ENCODE measurements around the gene EOGT. TPM values are rescaled to one million over a fixed set of nuclear protein-coding genes. Genes with fewer than 3 reads are reported as not detected.

Gene EOGT
- total RNA-seq, 1 donor from 2014 or later, result 12.6 TPM

GRCh38 chr3:68963891-68964290 is 49.6 kb downstream of the EOGT start:
- intact Hi-C loops (cut with micrococcal nuclease), result no loop called here
- Mint-ChIP-seq H3K4me3 (no peak overlapping the region), H3K36me3 (ENCODE audit: low read depth) (no peaks in the 10 kb centered on the region), H3K27ac (no peak overlapping the region), H3K9me3 (no peaks in the 10 kb centered on the region), H3K27me3 (peaks cover 26% of the 10 kb centered on the region), H3K4me1 (no peaks in the 10 kb centered on the region)
- no peak for DNase-seq

- no peaks in the 10 kb centered on the region for H3K36me3 Mint-ChIP-seq (ENCODE audit: low read depth)
- H3K9me3 Mint-ChIP-seq, result no peaks in the 10 kb centered on the region
- H3K27me3 Mint-ChIP-seq, result peaks cover 25% of the 10 kb centered on the region
- H3K4me3 Mint-ChIP-seq, result no peak overlapping the region
- H3K27ac Mint-ChIP-seq, result no peak overlapping the region
- H3K4me1 Mint-ChIP-seq, result no peaks in the 10 kb centered on the region
- DNase-seq, result no peak
- intact Hi-C loops (cut with micrococcal nuclease), result no loop called here
Observed at GRCh38 chr3:68963376-68963775, 50.1 kb downstream of the EOGT start.

DNA sequence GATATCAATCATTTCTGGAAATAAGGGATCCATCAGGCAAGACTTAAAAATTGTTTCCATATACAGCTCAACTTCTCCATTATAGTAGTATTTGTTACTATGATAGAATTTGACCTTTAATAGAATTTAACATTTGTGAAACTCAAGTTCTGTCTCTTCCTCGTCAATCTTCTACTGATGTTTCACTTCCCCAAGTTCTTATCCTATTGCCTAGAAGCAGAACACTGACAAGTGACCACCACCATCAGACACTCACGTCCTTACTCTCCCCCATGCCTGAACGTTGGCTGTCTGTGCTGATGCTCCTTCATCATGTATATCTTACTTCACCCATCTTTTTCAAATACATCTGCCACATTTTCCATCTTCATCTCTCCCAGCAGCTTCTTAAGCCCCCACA is 54.6 kb downstream of the EOGT start:
- no peak for DNase-seq
- Mint-ChIP-seq H3K4me1 (no peaks in the 10 kb centered on the region), H3K9me3 (peaks cover 7% of the 10 kb centered on the region), H3K4me3 (no peak overlapping the region), H3K27me3 (peaks cover 37% of the 10 kb centered on the region), H3K36me3 (ENCODE audit: low read depth) (no peaks in the 10 kb centered on the region), H3K27ac (no peak overlapping the region)
- intact Hi-C loops (cut with micrococcal nuclease), result no loop called here

DNA sequence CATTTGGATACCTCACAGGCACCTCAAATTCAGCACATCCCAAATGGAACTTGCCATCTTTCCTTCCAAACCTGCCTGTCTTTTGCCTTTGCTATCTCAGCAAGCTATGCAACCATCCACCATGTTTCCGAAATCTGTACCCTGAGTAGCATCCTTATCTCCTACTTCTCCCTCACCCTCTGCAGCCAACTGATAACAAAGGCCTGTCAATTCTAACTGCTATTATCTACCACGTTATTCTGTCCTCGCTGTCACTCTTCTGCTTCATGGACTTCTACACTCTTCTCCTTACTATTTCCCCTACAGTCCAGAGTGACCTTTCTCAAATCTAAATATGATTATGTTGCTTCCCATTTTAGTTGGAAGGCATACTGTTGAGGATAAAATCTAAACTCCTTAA is 55.6 kb downstream of the EOGT start:
- DNase-seq, result no peak
- intact Hi-C loops (cut with micrococcal nuclease), result no loop called here
- Mint-ChIP-seq H3K9me3 (peaks cover 7% of the 10 kb centered on the region), H3K27me3 (peaks cover 38% of the 10 kb centered on the region), H3K4me3 (no peak overlapping the region), H3K4me1 (no peaks in the 10 kb centered on the region), H3K36me3 (ENCODE audit: low read depth) (no peaks in the 10 kb centered on the region), H3K27ac (no peak overlapping the region)

DNA sequence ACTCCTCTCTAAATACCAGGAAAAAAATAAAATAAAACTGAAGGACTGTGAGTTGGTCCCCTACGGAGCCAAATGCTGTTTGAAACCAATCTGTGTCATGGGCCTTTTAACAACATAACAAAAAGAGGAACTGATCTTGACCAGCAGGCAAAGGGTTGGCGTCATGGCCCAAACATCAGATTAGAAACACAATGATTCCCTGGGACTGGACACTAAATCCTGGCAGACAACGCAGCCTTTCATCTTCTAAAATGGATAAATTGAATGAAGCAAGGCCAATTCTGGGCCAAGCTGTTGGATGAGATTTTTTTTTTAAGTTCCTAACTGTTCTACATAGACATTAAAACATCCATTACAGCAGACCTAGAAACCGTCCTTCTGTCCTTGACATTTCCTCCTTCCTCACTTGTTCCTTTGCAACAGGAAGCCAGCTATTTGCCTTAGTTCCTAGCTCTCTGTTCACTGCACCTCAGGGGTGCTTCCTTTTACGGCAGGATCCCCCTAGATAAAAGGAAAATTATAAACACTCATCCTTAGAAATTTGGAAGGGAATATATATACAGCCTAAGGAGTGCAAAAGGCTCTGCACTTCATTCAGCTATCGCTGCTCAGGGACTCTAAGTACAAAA is 59.6 kb downstream of the EOGT start:
- intact Hi-C loops (cut with micrococcal nuclease), result no loop called here
- Mint-ChIP-seq H3K4me1 (no peaks in the 10 kb centered on the region), H3K27ac (no peak overlapping the region), H3K27me3 (peaks cover 33% of the 10 kb centered on the region), H3K4me3 (no peak overlapping the region), H3K9me3 (peaks cover 7% of the 10 kb centered on the region), H3K36me3 (ENCODE audit: low read depth) (no peaks in the 10 kb centered on the region)
- DNase-seq, result no peak

DNA sequence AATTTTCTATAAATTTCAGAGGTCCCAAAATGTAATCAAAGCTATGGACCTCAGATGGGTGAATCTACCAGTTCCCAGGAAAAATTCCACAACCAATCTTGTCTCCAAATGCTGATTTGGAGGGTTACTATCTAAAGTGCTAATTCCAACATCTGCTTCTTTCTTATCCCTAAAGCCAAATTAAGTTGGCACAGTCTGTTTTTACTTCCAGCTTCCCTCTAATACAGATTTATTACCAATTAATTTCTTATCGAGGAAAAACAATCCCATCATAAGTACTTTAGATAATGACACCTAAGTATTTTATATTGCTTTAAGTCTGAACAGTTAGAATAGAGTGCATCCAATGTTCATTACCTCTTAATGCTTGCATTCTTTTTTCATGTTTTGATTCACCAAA is 68.3 kb downstream of the EOGT start:
- H3K4me1 Mint-ChIP-seq, result no peaks in the 10 kb centered on the region
- H3K4me3 Mint-ChIP-seq, result no peak overlapping the region
- intact Hi-C loops (cut with micrococcal nuclease), result no loop called here
- peaks cover 14% of the 10 kb centered on the region for H3K27me3 Mint-ChIP-seq
- H3K9me3 Mint-ChIP-seq, result no peaks in the 10 kb centered on the region
- no peak overlapping the region for H3K27ac Mint-ChIP-seq
- H3K36me3 Mint-ChIP-seq (ENCODE audit: low read depth), result no peaks in the 10 kb centered on the region
- DNase-seq, result no peak

DNA sequence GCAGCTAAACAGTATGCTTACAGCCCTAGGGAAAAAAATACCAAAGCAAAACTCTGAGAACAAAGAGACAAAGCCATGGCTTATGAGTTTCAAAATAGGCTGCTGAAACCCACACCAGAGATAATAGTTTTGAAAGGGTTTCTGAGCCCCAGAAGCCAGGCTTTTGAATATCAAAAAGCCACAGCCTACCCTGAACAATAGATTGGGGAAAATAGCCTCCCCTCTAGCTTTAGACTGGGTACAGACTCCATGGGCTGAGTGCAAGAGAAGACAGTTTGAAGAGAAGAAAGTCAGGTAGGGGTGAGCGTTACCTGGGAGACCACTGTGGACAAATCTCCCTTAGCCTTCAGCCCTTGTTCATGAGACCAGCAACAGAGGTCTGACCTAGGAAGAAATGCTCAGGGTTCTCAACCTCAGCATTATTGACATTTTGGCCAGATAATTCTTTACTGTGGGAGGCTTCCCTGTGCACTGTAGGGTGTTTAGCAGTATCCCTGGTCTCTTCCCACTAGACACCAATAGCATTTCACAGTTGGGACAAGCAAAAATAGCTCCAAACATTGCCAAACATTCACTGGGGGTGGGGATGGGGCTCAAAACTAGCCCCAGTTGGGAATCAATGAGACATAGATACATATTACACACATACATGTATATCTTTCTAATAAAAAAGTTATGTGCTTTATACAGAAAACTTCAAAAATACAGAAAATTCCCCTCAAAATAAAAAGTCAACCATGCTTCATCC is 69.6 kb downstream of the EOGT start:
- intact Hi-C loops (cut with micrococcal nuclease), result no loop called here
- Mint-ChIP-seq H3K27me3 (peaks cover 17% of the 10 kb centered on the region), H3K9me3 (no peaks in the 10 kb centered on the region), H3K27ac (no peak overlapping the region), H3K4me1 (no peaks in the 10 kb centered on the region), H3K4me3 (no peak overlapping the region), H3K36me3 (ENCODE audit: low read depth) (no peaks in the 10 kb centered on the region)
- no peak for DNase-seq

DNA sequence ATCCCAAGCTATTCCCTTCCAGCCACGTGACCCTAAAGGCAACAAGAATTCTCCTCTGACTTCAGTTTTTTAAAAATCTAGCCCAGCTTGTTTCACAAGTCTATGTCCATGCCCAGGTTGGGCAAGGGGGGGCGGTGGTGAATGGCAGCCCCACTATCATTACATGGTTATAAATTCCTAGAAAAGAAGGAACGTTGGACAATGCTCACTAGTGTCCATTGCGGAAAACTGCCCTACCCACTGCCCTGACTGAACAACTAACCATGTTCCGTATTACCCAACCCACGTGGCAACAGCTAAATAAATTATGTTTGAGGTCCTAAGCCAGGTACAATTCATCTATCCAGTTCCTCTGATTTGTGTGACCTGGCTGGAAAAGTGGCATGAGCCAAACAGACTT is 72.4 kb downstream of the EOGT start:
- intact Hi-C loops (cut with micrococcal nuclease), result no loop called here
- no peaks in the 10 kb centered on the region for H3K9me3 Mint-ChIP-seq

GRCh38 chr3:68936856-68937255 is 76.6 kb downstream of the EOGT start:
- Mint-ChIP-seq H3K27ac (no peak overlapping the region), H3K27me3 (peaks cover 38% of the 10 kb centered on the region), H3K4me3 (no peak overlapping the region), H3K4me1 (peaks cover 6% of the 10 kb centered on the region), H3K36me3 (ENCODE audit: low read depth) (no peaks in the 10 kb centered on the region), H3K9me3 (no peaks in the 10 kb centered on the region)
- DNase-seq, result no peak
- intact Hi-C loops (cut with micrococcal nuclease), result no loop called here

More for the DNA sequence above, 72.4 kb downstream of the EOGT start:
- H3K4me3 Mint-ChIP-seq, result no peak overlapping the region
- DNase-seq, result no peak
- H3K4me1 Mint-ChIP-seq, result peaks cover 6% of the 10 kb centered on the region
- no peaks in the 10 kb centered on the region for H3K36me3 Mint-ChIP-seq (ENCODE audit: low read depth)
- H3K27me3 Mint-ChIP-seq, result peaks cover 16% of the 10 kb centered on the region
- H3K27ac Mint-ChIP-seq, result no peak overlapping the region

GRCh38 chr3:68935778-68936177 is 77.7 kb downstream of the EOGT start:
- H3K4me3 Mint-ChIP-seq, result no peak overlapping the region
- DNase-seq, result no peak
- H3K27me3 Mint-ChIP-seq, result peaks cover 48% of the 10 kb centered on the region
- no peaks in the 10 kb centered on the region for H3K9me3 Mint-ChIP-seq
- no peak overlapping the region for H3K27ac Mint-ChIP-seq
- intact Hi-C loops (cut with micrococcal nuclease), result no loop called here
- peaks cover 10% of the 10 kb centered on the region for H3K4me1 Mint-ChIP-seq
- no peaks in the 10 kb centered on the region for H3K36me3 Mint-ChIP-seq (ENCODE audit: low read depth)

GRCh38 chr3:68931406-68932149 is 81.9 kb downstream of the EOGT start:
- Mint-ChIP-seq H3K27me3 (peaks cover 69% of the 10 kb centered on the region), H3K4me3 (no peak overlapping the region), H3K36me3 (ENCODE audit: low read depth) (no peaks in the 10 kb centered on the region), H3K4me1 (peaks cover 4% of the 10 kb centered on the region), H3K9me3 (no peaks in the 10 kb centered on the region), H3K27ac (no peak overlapping the region)
- intact Hi-C loops (cut with micrococcal nuclease), result no loop called here
- DNase-seq, result no peak

Other genes starting within 250 kb of the EOGT start
- gene TAFA4, start 81.1 kb downstream of the EOGT start, total RNA-seq, result not detected in 2 replicates
- gene TMF1, start 38.6 kb upstream of the EOGT start, total RNA-seq, result 35.9 and 39.0 TPM in 2 replicates
- 95.3 and 103 TPM in 2 replicates for gene UBA3, start 66.7 kb upstream of the EOGT start, total RNA-seq
- 118 and 122 TPM in 2 replicates for gene ARL6IP5, start 71.3 kb upstream of the EOGT start, total RNA-seq
- not detected in 2 replicates for gene LMOD3, start 108.9 kb upstream of the EOGT start, total RNA-seq

Measured in activated CD4-positive, alpha-beta T cell treated with anti-CD3 and anti-CD28 coated beads, Interleukin-2, amount 10 ng/mL, durations not matched to agents 24 days and 14 days (primary cell).